ENCODE data around the gene CSRNP3.

DNA sequence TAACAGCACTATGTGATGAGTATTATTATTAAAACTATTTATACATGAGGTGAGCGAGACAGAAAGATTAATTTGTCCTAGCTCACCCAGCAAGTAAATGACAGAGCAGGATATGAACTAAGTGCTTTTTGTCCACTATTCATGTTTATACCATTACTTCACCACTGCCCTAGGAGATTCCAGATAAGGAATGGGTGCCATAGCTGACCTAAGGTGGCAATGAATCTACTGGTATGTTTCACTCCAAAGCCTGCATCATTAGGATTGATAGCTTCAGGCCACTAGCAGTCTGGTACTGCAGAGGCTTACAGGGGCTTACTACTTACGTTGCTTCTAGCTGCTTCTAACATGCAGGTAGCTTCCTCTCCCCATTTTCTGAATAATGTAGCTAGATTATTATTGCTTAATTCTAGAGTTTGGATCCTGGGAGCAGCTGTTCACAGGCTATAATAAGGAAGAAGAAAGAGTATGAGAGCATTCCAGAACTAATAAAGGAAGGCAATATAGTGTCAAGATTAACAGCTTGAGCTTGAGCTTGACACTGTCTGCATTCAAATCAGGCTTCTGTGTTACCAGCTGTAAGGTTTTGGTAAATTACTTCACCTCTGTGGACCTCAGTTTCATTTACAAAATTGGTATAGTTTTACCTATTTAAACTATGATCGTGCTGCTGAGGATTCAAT, 170.9 kb downstream of the CSRNP3 start:
- TF ChIP-seq POLR2A (IDR thresholded peaks at IDR 0.05) (no peak), EP300 (IDR thresholded peaks at IDR 0.05; ENCODE audit: low read depth) (no peak), POLR2AphosphoS5 (IDR thresholded peaks at IDR 0.05) (no peak)
- TF ChIP-seq, protein P1, sequence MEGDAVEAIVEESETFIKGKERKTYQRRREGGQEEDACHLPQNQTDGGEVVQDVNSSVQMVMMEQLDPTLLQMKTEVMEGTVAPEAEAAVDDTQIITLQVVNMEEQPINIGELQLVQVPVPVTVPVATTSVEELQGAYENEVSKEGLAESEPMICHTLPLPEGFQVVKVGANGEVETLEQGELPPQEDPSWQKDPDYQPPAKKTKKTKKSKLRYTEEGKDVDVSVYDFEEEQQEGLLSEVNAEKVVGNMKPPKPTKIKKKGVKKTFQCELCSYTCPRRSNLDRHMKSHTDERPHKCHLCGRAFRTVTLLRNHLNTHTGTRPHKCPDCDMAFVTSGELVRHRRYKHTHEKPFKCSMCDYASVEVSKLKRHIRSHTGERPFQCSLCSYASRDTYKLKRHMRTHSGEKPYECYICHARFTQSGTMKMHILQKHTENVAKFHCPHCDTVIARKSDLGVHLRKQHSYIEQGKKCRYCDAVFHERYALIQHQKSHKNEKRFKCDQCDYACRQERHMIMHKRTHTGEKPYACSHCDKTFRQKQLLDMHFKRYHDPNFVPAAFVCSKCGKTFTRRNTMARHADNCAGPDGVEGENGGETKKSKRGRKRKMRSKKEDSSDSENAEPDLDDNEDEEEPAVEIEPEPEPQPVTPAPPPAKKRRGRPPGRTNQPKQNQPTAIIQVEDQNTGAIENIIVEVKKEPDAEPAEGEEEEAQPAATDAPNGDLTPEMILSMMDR (IDR thresholded peaks at IDR 0.05): no peak
